Kidney (tissue), 14 donors: ENCODE results near the gene CSNK1G2. TPM values are rescaled to one million over a fixed set of nuclear protein-coding genes. Genes with fewer than 3 reads are reported as not detected.
A peak's percentile ranks its signal among the peaks of the same experiment; 100 is the strongest.

Experiments used
- DNase-seq, 5 donors: peaks; one replicate each; pipeline ENCODE4 v3.0.0-alpha.2; 2013 to 2020
- FAIRE-seq: peaks from 2 replicates; lab custom pipeline; 2012; peaks lifted over from hg19 to GRCh38; lab: Jason Lieb, UNC
- H3K27ac ChIP-seq, 2 donors: one replicate each; pipeline ENCODE4 v1.7.0; 2013; ENCODE audit warnings: low read depth in 2 of 2, low read length in 2 of 2, inconsistent platforms in 1 of 2
- H3K27me3 ChIP-seq: one replicate; pipeline ENCODE4 v1.7.1; 2013; ENCODE audit warnings: low read length, inconsistent platforms; ENCODE audit not compliant: control insufficient read depth, insufficient read depth
- H3K36me3 ChIP-seq, 3 donors: one replicate each; pipeline versions ENCODE4 v1.7.0 to v1.7.1; 2013; ENCODE audit warnings: low read length in 3 of 3, control low read depth in 1 of 3, inconsistent platforms in 1 of 3; ENCODE audit not compliant: insufficient read depth in 3 of 3, control insufficient read depth in 2 of 3
- H3K4me1 ChIP-seq, 3 donors: one replicate each; pipeline versions ENCODE4 v1.7.0 to v1.7.1; 2013; ENCODE audit warnings: low read length in 3 of 3, inconsistent platforms in 1 of 3, low read depth in 1 of 3; ENCODE audit not compliant: control insufficient read depth in 2 of 3, insufficient read depth in 2 of 3
- H3K4me3 ChIP-seq, 3 donors: one replicate each; pipeline versions ENCODE4 v1.7.0 to v1.8.1; 2013; ENCODE audit warnings: low read length in 3 of 3, control low read depth in 1 of 3, inconsistent platforms in 1 of 3
- H3K9ac ChIP-seq, 3 donors: one replicate each; pipeline versions ENCODE4 v1.7.0 to v1.7.1; 2013; ENCODE audit warnings: low read length in 3 of 3, control low read depth in 1 of 3, inconsistent platforms in 1 of 3
- H3K9me3 ChIP-seq, 3 donors: one replicate each; pipeline versions ENCODE4 v1.7.0 to v1.7.1; 2013; ENCODE audit warnings: low read length in 3 of 3, control low read depth in 1 of 3, inconsistent platforms in 1 of 3; ENCODE audit not compliant: control insufficient read depth in 2 of 3, insufficient read depth in 1 of 3
- intact Hi-C: fragments of 100-400 bp; cut with DNase I; formaldehyde crosslinking; loops from one replicate; pipeline ENCODE4 v1.11.1; 2022
- polyA plus RNA-seq: library from polyadenylated mRNA; stranded (reverse); fragments of 350-450 nt; fragmentation: Illumina TruSeq; extraction: RNeasy Lipid Tissue Mini Kit (QIAGEN cat#74804); gene quantifications from one replicate; pipeline ENCODE4 v1.2.3, GENCODE V29; 2014; ENCODE audit warnings: low read depth, low replicate concordance; ENCODE audit not compliant: insufficient read depth
- total RNA-seq: library from RNA; stranded (reverse); fragmentation: NEBNext Ultra II Directional; extraction: Animal tissue kit (Norgen Biotek cat#: 25700); gene quantifications from one replicate; pipeline ENCODE4 v1.2.1, GENCODE V29; 2021
- TF ChIP-seq, protein P1 (sequence below): IDR thresholded peaks from 3 replicates; pipeline ENCODE4 v1.5.1; 2012; ENCODE audit warnings: mild to moderate bottlenecking, moderate library complexity, borderline replicate concordance; ENCODE audit not compliant: insufficient read depth; ENCODE audit errors: extremely low read depth
- donor health status: control.
- donor health status: control.
- donor health status: control.
- donor health status: control.
- donor health status: control.
- donor health status: DM: yes; HTN: yes; CAD: no.
- donor health status: Normal renal cell carcinoma (clear cell type).

CSNK1G2 gene
- total and polyA plus RNA-seq, 2 donors from 2014 or later: 33.1 to 66.2 TPM

DNA sequence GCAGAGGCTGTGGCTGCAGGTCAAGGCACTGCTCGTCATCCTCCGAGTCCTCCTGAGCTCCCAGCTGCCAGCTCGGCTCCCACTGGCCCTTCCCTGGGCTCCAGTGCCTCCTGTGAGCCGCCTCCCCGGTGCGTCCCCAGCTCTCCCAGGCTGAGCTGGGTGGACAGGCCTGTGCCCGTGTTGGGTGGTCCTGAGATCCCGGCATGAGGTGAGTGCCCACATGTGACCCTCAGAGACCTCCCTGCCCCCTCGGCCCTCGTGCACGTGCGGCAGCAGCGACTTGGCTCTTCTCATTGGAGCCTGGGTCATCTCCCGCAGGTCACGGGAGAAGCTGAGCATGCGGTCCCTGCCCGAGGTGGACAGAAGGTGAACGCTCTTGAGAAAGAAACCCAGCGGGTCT lies 20.3 kb upstream of the CSNK1G2 start:
- TF ChIP-seq, protein P1, sequence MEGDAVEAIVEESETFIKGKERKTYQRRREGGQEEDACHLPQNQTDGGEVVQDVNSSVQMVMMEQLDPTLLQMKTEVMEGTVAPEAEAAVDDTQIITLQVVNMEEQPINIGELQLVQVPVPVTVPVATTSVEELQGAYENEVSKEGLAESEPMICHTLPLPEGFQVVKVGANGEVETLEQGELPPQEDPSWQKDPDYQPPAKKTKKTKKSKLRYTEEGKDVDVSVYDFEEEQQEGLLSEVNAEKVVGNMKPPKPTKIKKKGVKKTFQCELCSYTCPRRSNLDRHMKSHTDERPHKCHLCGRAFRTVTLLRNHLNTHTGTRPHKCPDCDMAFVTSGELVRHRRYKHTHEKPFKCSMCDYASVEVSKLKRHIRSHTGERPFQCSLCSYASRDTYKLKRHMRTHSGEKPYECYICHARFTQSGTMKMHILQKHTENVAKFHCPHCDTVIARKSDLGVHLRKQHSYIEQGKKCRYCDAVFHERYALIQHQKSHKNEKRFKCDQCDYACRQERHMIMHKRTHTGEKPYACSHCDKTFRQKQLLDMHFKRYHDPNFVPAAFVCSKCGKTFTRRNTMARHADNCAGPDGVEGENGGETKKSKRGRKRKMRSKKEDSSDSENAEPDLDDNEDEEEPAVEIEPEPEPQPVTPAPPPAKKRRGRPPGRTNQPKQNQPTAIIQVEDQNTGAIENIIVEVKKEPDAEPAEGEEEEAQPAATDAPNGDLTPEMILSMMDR: no peak
- H3K27ac ChIP-seq: no peak overlapping the region
- DNase-seq (no peak), FAIRE-seq (no peak)
- intact Hi-C loops: no loop called here
- no peak overlapping the region for H3K9ac ChIP-seq
- no peaks in the 10 kb centered on the region for H3K4me1 ChIP-seq
- H3K36me3 ChIP-seq: peaks cover 2 to 16% (median 9%) of the 10 kb centered on the region in 3 donors
- H3K27me3 ChIP-seq: no peaks in the 10 kb centered on the region
- H3K4me3 ChIP-seq: no peak overlapping the region
- H3K9me3 ChIP-seq: no peaks in the 10 kb centered on the region

DNA sequence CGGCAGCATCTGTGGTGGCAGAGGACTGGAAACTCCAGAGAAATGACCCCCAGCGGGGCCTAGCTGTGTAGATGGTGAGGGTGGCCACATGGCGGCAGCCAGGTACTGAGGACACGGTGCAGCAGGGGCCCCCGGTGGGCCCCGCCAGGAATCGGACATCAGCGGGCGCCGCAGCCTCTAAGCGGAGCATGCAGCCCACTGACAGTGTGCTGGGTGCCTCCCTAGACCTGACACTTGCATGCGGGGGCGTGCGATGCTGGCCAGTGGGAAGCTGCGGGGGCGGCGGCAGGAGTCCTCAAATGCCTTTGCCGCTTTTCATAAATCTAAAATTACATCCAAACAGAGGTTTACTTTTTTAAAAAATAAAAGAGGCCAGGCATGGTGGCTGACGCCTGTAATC lies 19.6 kb upstream of the CSNK1G2 start:
- no peak overlapping the region for H3K4me3 ChIP-seq
- no peaks in the 10 kb centered on the region for H3K9me3 ChIP-seq
- intact Hi-C loops: no loop called here
- no peak for FAIRE-seq
- no peak overlapping the region for H3K9ac ChIP-seq
- no peaks in the 10 kb centered on the region for H3K4me1 ChIP-seq
- H3K36me3 ChIP-seq: peaks cover 2 to 16% (median 9%) of the 10 kb centered on the region in 3 donors
- DNase-seq: peak in 2 of 5 donors; percentile 38 to 39
- no peak overlapping the region for H3K27ac ChIP-seq
- TF ChIP-seq, protein P1: no peak
- no peaks in the 10 kb centered on the region for H3K27me3 ChIP-seq

DNA sequence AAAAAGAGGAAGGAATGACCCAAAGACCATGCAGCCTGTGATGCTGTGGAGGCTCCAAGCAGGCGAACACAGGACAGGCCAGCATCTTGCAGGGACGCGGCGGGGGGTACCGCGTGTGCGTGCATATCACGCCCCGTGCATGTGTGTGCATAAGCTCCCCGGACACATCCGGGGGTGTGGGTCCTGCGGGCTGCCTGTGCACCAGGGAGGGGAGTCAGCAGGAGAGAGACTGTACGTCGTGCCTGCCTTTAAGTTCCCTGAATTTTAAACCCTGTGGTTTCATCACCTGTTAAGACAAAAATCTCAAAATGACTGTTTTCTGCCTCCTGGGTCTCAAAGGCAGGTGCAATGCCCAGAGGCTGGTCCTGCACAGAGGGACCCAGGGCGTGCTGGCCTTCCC lies 19.1 kb upstream of the CSNK1G2 start:
- H3K4me3 ChIP-seq: no peak overlapping the region
- DNase-seq (no peak), FAIRE-seq (no peak)
- H3K27me3 ChIP-seq: no peaks in the 10 kb centered on the region
- H3K36me3 ChIP-seq: peaks cover 2 to 16% (median 9%) of the 10 kb centered on the region in 3 donors
- H3K4me1 ChIP-seq: no peaks in the 10 kb centered on the region
- no peak overlapping the region for H3K9ac ChIP-seq
- no peak overlapping the region for H3K27ac ChIP-seq
- intact Hi-C loops: no loop called here
- TF ChIP-seq, protein P1: no peak
- no peaks in the 10 kb centered on the region for H3K9me3 ChIP-seq

DNA sequence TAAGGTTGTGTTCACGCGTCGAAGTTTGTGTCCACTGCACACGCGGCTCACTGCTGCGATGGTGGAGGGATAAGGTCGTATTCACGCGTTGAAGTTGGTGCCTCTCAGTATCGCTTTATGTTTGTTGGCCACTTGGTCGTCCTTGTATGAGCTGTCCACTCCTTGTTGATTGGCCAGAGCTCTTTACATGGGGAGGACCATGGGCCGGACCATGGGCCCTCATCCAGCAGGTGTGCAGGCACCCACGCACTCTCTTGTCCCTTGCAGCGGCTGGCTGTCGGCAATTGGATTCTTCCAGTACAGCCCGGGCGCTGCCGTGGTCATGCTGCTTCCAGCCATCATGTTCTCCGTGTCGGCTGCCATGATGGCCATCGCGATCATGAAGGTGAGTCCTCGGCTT lies 18.2 kb upstream of the CSNK1G2 start:
- peaks cover 2 to 16% (median 9%) of the 10 kb centered on the region in 3 donors for H3K36me3 ChIP-seq
- DNase-seq (no peak), FAIRE-seq (no peak)
- no peak overlapping the region for H3K27ac ChIP-seq
- H3K9ac ChIP-seq: no peak overlapping the region
- no peaks in the 10 kb centered on the region for H3K27me3 ChIP-seq
- H3K9me3 ChIP-seq: no peaks in the 10 kb centered on the region
- no peak overlapping the region for H3K4me3 ChIP-seq
- H3K4me1 ChIP-seq: no peaks in the 10 kb centered on the region
- TF ChIP-seq, protein P1: no peak
- intact Hi-C loops: no loop called here
